CD4-positive, alpha-beta memory T cell (primary cell): Measurements from ENCODE around the gene NDNF. TPM values are rescaled to one million over a fixed set of nuclear protein-coding genes. Genes with fewer than 3 reads are reported as not detected.

Experiments
- CTCF ChIA-PET: fragments of 350-600 bp; sonication (Branson Sonifier 250); formaldehyde crosslinking; loops from one replicate; lab custom pipeline; 2021; ENCODE audit warnings: inconsistent platforms; ENCODE audit not compliant: partially characterized antibody; lab: Charles Lee
- POLR2A ChIA-PET: fragments of 350-600 bp; sonication (Branson Sonifier 250); formaldehyde crosslinking; loops from one replicate; lab custom pipeline; 2021; ENCODE audit not compliant: partially characterized antibody; lab: Charles Lee
- DNase-seq, 5 donors: peaks; one replicate each; pipeline versions ENCODE4 v3.0.0 to v3.0.0-alpha.2; 2020 to 2022; ENCODE audit warnings: mixed read lengths in 1 of 5
- H3K27ac ChIP-seq: one replicate; pipeline ENCODE4 v1.7.0; 2013; ENCODE audit warnings: low read depth, low read length
- H3K27me3 ChIP-seq: 2 replicates; pipeline ENCODE4 v1.7.0; 2013; ENCODE audit warnings: mild to moderate bottlenecking, low read length, moderate library complexity; ENCODE audit not compliant: insufficient read depth
- H3K36me3 ChIP-seq: 2 replicates; pipeline ENCODE4 v1.7.0; 2013; ENCODE audit warnings: mild to moderate bottlenecking, low read length, moderate library complexity; ENCODE audit not compliant: insufficient read depth
- H3K4me1 ChIP-seq: 2 replicates; pipeline ENCODE4 v1.7.0; 2013; ENCODE audit warnings: mild to moderate bottlenecking, low read length, moderate library complexity; ENCODE audit not compliant: insufficient read depth
- H3K4me3 ChIP-seq, 2 donors: one replicate each; pipeline ENCODE4 v1.7.0; 2013; ENCODE audit warnings: low read length in 2 of 2, mild to moderate bottlenecking in 1 of 2
- H3K9me3 ChIP-seq, 2 donors: one replicate each; pipeline ENCODE4 v1.7.0; 2013; ENCODE audit warnings: low read length in 2 of 2, control low read depth in 1 of 2; ENCODE audit not compliant: control insufficient read depth in 1 of 2
- H3K27ac Mint-ChIP-seq, 7 donors: one replicate each; pipeline ENCODE4 v1.8.0; 2020 to 2021; ENCODE audit warnings: mixed read lengths in 7 of 7, mild to moderate bottlenecking in 6 of 7, inconsistent platforms in 3 of 7, moderate library complexity in 3 of 7
- H3K27me3 Mint-ChIP-seq, 2 donors: one replicate each; pipeline ENCODE4 v1.8.0; 2020 to 2021; ENCODE audit warnings: mixed read lengths in 2 of 2
- H3K36me3 Mint-ChIP-seq, 2 donors: one replicate each; pipeline ENCODE4 v1.8.0; 2020 to 2021; ENCODE audit warnings: mixed read lengths in 2 of 2, inconsistent platforms in 1 of 2, mild to moderate bottlenecking in 1 of 2
- H3K4me1 Mint-ChIP-seq, 4 donors: one replicate each; pipeline ENCODE4 v1.8.0; 2020 to 2021; ENCODE audit warnings: mixed read lengths in 4 of 4, mild to moderate bottlenecking in 1 of 4
- H3K4me3 Mint-ChIP-seq, 8 donors: one replicate each; pipeline ENCODE4 v1.8.0; 2020 to 2021; ENCODE audit warnings: mixed read lengths in 8 of 8, mild to moderate bottlenecking in 7 of 8, moderate library complexity in 6 of 8, inconsistent platforms in 3 of 8
- H3K9me3 Mint-ChIP-seq, 8 donors: one replicate each; pipeline ENCODE4 v1.8.0; 2020 to 2021; ENCODE audit warnings: mixed read lengths in 8 of 8, mild to moderate bottlenecking in 5 of 8, inconsistent platforms in 3 of 8, moderate library complexity in 1 of 8
- intact Hi-C: fragments of 100-400 bp; cut with micrococcal nuclease; formaldehyde crosslinking; loops from one replicate; pipeline ENCODE4 v1.15.1; 2023
- polyA plus RNA-seq, 2 donors: library from polyadenylated mRNA; unstranded; fragments of 300-500 nt; fragmentation: Illumina TruSeq; gene quantifications; one replicate each; pipeline ENCODE4 v1.2.3, GENCODE V29; 2021
- total RNA-seq, 2 experiments: library from RNA; stranded (reverse); gene quantifications; one replicate each; pipeline ENCODE4 v1.2.3, GENCODE V29; 2021

The NDNF gene, protein sequence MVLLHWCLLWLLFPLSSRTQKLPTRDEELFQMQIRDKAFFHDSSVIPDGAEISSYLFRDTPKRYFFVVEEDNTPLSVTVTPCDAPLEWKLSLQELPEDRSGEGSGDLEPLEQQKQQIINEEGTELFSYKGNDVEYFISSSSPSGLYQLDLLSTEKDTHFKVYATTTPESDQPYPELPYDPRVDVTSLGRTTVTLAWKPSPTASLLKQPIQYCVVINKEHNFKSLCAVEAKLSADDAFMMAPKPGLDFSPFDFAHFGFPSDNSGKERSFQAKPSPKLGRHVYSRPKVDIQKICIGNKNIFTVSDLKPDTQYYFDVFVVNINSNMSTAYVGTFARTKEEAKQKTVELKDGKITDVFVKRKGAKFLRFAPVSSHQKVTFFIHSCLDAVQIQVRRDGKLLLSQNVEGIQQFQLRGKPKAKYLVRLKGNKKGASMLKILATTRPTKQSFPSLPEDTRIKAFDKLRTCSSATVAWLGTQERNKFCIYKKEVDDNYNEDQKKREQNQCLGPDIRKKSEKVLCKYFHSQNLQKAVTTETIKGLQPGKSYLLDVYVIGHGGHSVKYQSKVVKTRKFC
- not detected for total RNA-seq
- polyA plus RNA-seq = not detected

DNA sequence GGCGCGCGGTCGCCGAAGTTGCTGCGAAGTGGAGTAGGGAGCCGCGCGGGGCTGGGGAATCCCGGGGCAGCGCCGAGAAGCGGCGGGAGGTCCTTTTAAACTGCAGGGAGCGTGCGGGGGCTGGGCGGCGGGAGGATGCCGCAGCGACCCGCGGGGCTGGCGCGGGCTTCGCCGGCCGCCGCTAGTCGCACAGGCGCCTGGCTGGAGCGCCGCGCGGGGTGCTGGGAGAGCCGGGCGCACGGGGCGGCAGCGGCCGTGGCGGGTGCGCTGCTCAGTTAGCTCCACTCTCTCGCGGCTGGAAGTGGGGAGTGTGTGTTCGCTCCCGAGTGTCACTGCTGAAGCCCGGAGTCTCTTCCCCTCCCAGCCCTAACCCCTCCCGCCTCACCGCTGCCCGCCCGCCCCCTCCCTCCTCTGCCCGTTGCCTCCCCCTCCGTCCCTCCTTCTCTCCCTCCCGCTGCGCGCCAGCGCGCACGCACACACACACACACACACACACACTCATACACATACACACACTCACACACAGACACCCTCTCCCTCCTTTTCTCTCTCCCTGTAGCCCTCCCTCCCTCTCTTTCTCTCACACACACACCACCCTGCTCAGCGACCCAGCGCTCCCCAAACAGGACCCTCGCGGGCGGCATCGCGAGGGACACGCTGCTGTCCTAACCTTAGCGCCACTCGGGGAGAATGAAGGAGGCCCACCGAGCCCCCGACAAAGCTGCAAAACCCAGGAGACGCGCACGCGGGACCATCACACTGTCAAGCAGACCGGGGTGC lies at the start of gene NDNF:
TSS of gene NDNF (minus strand) at position 312 of the 780 bp plus-strand sequence. CDS start 26,698 bp downstream, outside the sequence.
- H3K9me3 ChIP-seq = no peaks in the 10 kb centered on the region
- CTCF ChIA-PET = no interaction called here
- H3K4me1 ChIP-seq = peaks cover 21% of the 10 kb centered on the region
- peaks cover 37% of the 10 kb centered on the region for H3K27me3 ChIP-seq
- Mint-ChIP-seq H3K36me3 (no peaks in the 10 kb centered on the region), H3K4me1 (peaks cover 9 to 39% (median 23%) of the 10 kb centered on the region in 4 donors), H3K27me3 (peaks cover 49 to 52% of the 10 kb centered on the region in 2 donors), H3K27ac (peak within 1 kb of the TSS in 3 of 7 donors; percentile 29 to 67 (median 31)), H3K4me3 (peak within 1 kb of the TSS; percentile 82 to 91 (median 87)), H3K9me3 (peaks cover 0 to 3% (median 0%) of the 10 kb centered on the region in 8 donors)
- no peaks in the 10 kb centered on the region for H3K36me3 ChIP-seq
- peak; percentile 34 to 62 (median 35) for DNase-seq
- POLR2A ChIA-PET = no interaction called here
- no peak within 1 kb of the TSS for H3K27ac ChIP-seq
- intact Hi-C loops = no loop called here
- peak within 1 kb of the TSS in 1 of 2 donors; percentile 51 for H3K4me3 ChIP-seq

DNA sequence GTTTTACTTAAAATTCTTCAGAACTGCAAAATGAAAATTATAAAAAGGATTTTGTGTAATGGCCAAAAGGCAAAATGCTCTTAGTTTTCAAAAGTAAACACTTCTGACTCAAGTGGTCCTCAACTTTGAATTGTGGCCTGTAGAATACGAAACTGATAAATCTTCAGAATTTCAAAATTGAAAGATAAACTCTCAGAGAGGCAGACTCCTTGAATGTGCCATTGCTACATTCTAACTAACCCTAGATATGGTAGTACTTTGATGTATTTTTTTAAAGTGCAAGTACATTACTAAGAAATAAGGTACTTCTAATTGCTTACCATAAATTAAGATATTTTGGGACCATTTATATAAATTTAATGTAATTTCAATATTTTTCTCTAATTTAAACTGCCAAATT lies 47.4 kb upstream of the NDNF start:
- POLR2A ChIA-PET = interaction anchor here (1.4 kb wide), 1 partner anchor 18 kb away, joined by 3 read pairs; no protein-coding TSS in a partner anchor
- Mint-ChIP-seq H3K27ac (no peak overlapping the region), H3K27me3 (no peaks in the 10 kb centered on the region), H3K36me3 (no peaks in the 10 kb centered on the region), H3K9me3 (no peaks in the 10 kb centered on the region), H3K4me3 (no peak overlapping the region), H3K4me1 (peaks cover 8 to 16% (median 9%) of the 10 kb centered on the region in 4 donors)
- CTCF ChIA-PET = interaction anchor here (1.2 kb wide), 1 partner anchor 10 kb away, joined by 3 read pairs; no protein-coding TSS in a partner anchor
- H3K27ac ChIP-seq = no peak overlapping the region
- no peaks in the 10 kb centered on the region for H3K9me3 ChIP-seq
- peaks cover 9% of the 10 kb centered on the region for H3K4me1 ChIP-seq
- no peak for DNase-seq
- H3K36me3 ChIP-seq = no peaks in the 10 kb centered on the region
- H3K4me3 ChIP-seq = no peak overlapping the region
- H3K27me3 ChIP-seq = no peaks in the 10 kb centered on the region
- intact Hi-C loops = loop anchor here (10.0 kb wide), 1 partner anchor 125 kb away; no protein-coding TSS in a partner anchor

DNA sequence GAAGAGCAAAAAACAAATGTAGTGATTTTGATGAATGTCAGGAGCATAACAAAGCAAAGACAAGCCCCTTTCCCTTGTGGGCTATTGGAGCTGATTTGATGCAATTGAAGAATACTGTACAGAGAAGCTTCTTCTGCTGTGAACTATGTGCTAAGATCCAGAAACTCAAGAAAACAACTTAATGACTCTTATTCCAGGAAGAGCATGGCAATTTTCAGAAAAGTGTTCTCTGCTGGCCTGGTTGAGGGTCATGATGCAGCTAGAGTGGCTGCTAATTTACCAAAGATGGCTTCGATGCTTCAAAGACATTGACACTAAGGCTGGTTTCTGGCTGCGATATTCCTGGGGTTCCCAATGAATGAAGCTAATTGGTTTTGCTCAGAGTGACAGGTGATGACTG lies 46.0 kb upstream of the NDNF start:
- Mint-ChIP-seq H3K27me3 (no peaks in the 10 kb centered on the region), H3K4me1 (peaks cover 8 to 21% (median 9%) of the 10 kb centered on the region in 4 donors), H3K9me3 (no peaks in the 10 kb centered on the region), H3K4me3 (no peak overlapping the region), H3K36me3 (no peaks in the 10 kb centered on the region), H3K27ac (peak overlapping the region in 2 of 7 donors; percentile 55 to 67)
- Histone ChIP-seq H3K27me3 (no peaks in the 10 kb centered on the region), H3K4me3 (no peak overlapping the region), H3K36me3 (no peaks in the 10 kb centered on the region), H3K27ac (no peak overlapping the region), H3K9me3 (no peaks in the 10 kb centered on the region), H3K4me1 (peaks cover 9% of the 10 kb centered on the region)
- no peak for DNase-seq
- CTCF ChIA-PET = interaction anchor here (1.6 to 4.1 kb wide), 3 partner anchors 9 to 189 kb away, joined by 6 to 22 read pairs (median 8); no protein-coding TSS in a partner anchor
- intact Hi-C loops = loop anchor here (10.0 kb wide), 1 partner anchor 126 kb away; no protein-coding TSS in a partner anchor
- POLR2A ChIA-PET = no interaction called here

DNA sequence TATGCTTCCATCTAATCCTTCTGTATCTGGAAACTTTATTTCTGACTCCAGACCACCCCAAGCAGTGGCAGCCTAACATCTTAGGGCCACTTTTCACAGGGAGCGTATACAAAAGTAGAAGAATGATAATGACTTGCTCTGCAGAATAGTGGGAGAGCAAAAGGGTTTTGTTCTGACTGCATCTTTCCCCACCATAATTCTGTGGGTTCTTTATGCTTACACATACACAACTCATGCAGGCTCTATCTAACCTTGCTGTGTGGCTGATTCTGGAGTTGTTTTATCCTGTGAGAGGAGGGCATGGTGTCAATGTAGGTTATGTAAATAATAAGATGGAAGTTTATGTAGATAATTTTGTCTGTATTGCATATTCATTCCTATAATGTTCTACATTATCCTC lies 42.4 kb upstream of the NDNF start:
- H3K9me3 Mint-ChIP-seq = no peaks in the 10 kb centered on the region
- H3K27ac Mint-ChIP-seq = no peak overlapping the region
- intact Hi-C loops = loop anchor here (5.0 to 10.0 kb wide), 4 partner anchors 78 to 957 kb away; no protein-coding TSS in a partner anchor
- H3K27me3 Mint-ChIP-seq = no peaks in the 10 kb centered on the region
- H3K9me3 ChIP-seq = no peaks in the 10 kb centered on the region
- peaks cover 9% of the 10 kb centered on the region for H3K4me1 ChIP-seq
- CTCF ChIA-PET = no interaction called here
- H3K36me3 Mint-ChIP-seq = no peaks in the 10 kb centered on the region
- POLR2A ChIA-PET = no interaction called here
- H3K4me1 Mint-ChIP-seq = peaks cover 7 to 17% (median 8%) of the 10 kb centered on the region in 4 donors
- H3K4me3 Mint-ChIP-seq = no peak overlapping the region
- H3K27ac ChIP-seq = no peak overlapping the region
- DNase-seq = no peak
- no peak overlapping the region for H3K4me3 ChIP-seq
- H3K27me3 ChIP-seq = no peaks in the 10 kb centered on the region
- no peaks in the 10 kb centered on the region for H3K36me3 ChIP-seq

DNA sequence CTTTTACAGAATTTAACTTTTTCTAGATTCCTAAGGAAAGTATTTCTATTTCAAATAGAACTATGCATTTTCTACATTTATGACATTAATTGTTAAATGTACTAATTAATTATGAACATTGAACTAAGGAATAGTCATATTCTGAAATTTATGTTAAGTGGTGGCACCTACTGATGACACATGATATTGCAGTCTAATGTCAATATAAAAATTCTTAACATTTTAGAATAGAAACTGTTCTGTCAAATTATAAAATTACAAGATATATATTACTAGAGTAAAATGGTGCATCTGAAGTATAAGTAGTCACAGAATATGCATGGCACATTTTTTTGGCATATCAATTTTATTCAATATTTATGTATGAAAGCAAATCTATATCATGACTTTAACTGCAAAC lies 40.2 kb upstream of the NDNF start:
- H3K36me3 Mint-ChIP-seq = no peaks in the 10 kb centered on the region
- DNase-seq = no peak
- no peaks in the 10 kb centered on the region for H3K9me3 Mint-ChIP-seq
- H3K27me3 Mint-ChIP-seq = peaks cover 0 to 2% of the 10 kb centered on the region in 2 donors
- no peak overlapping the region for H3K27ac ChIP-seq
- H3K4me1 Mint-ChIP-seq = peaks cover 0 to 5% (median 2%) of the 10 kb centered on the region in 4 donors
- CTCF ChIA-PET = interaction anchor here (0.9 to 1.1 kb wide), 2 partner anchors 20 to 140 kb away, joined by 3 read pairs; no protein-coding TSS in a partner anchor
- POLR2A ChIA-PET = no interaction called here
- H3K4me3 ChIP-seq = no peak overlapping the region
- H3K9me3 ChIP-seq = no peaks in the 10 kb centered on the region
- no peak overlapping the region for H3K27ac Mint-ChIP-seq
- no peaks in the 10 kb centered on the region for H3K36me3 ChIP-seq
- H3K4me3 Mint-ChIP-seq = no peak overlapping the region
- H3K4me1 ChIP-seq = no peaks in the 10 kb centered on the region
- intact Hi-C loops = loop anchor here (5.0 to 10.0 kb wide), 4 partner anchors 80 to 955 kb away; no protein-coding TSS in a partner anchor
- H3K27me3 ChIP-seq = no peaks in the 10 kb centered on the region

DNA sequence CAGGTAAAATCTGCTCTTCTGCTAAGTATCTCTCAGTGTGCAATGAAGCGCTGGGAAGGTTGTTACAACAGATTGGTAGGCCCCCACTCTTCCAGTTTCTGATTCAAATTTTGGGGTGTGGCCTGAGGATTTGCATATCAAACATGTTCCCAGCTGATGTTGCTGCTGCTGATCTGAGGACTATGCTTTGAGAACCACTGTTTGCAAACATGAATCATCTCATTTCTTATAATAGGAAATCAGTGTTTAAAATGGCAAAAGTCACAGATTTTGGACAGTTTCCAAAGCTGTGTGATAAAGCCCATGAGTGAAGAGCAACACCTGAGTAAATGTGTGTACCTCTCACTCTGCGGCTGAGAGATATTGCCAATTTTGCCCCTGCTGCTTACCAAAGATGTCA lies 36.2 kb upstream of the NDNF start:
- Mint-ChIP-seq H3K36me3 (no peaks in the 10 kb centered on the region), H3K27me3 (peaks cover 2 to 7% of the 10 kb centered on the region in 2 donors), H3K9me3 (peaks cover 0 to 6% (median 0%) of the 10 kb centered on the region in 8 donors), H3K4me3 (no peak overlapping the region), H3K27ac (no peak overlapping the region), H3K4me1 (peaks cover 0 to 4% (median 0%) of the 10 kb centered on the region in 4 donors)
- no peak overlapping the region for H3K4me3 ChIP-seq
- POLR2A ChIA-PET = no interaction called here
- H3K27ac ChIP-seq = no peak overlapping the region
- H3K36me3 ChIP-seq = no peaks in the 10 kb centered on the region
- no peaks in the 10 kb centered on the region for H3K9me3 ChIP-seq
- no peaks in the 10 kb centered on the region for H3K27me3 ChIP-seq
- intact Hi-C loops = no loop called here
- CTCF ChIA-PET = interaction anchor here (1.5 to 2.9 kb wide), 5 partner anchors 10 to 84 kb away, joined by 3 to 10 read pairs (median 8); no protein-coding TSS in a partner anchor
- no peaks in the 10 kb centered on the region for H3K4me1 ChIP-seq
- DNase-seq = no peak
